Natural killer cell treated with Interleukin-12 subunit alpha and Interleukin-12 subunit beta and Interleukin-15 and Interleukin-18, amount 100 ng/mL, for 72 hours (primary cell): ENCODE data around the gene HACD2. TPM values are rescaled to one million over a fixed set of nuclear protein-coding genes. Genes with fewer than 3 reads are reported as not detected.

Experiments used
- ATAC-seq, 2 donors: fragments of 150-1000 bp; cut with Tn5 transposase in 1 of 2; sonication (Bioruptor Pico), chemical (Tn5 transposase) in 1 of 2; 2 replicates each; pipeline ENCODE4 v1.10.0; 2021
- DNase-seq: peaks from one replicate; pipeline ENCODE4 v3.0.0; 2022; ENCODE audit warnings: low spot score
- H3K27ac Mint-ChIP-seq, 2 donors: 1 replicate in 1 of 2; 2 replicates in 1 of 2; pipeline ENCODE4 v1.8.0; 2022; ENCODE audit warnings: mixed read lengths in 2 of 2, mild to moderate bottlenecking in 1 of 2, moderate library complexity in 1 of 2
- H3K27me3 Mint-ChIP-seq, 2 donors: 1 replicate in 1 of 2; 2 replicates in 1 of 2; pipeline ENCODE4 v1.8.0; 2022; ENCODE audit warnings: mixed read lengths in 2 of 2
- H3K36me3 Mint-ChIP-seq: one replicate; pipeline ENCODE4 v1.8.0; 2022; ENCODE audit warnings: mixed read lengths
- H3K4me1 Mint-ChIP-seq, 2 donors: 1 replicate in 1 of 2; 2 replicates in 1 of 2; pipeline ENCODE4 v1.8.0; 2022; ENCODE audit warnings: low read depth in 2 of 2, mixed read lengths in 2 of 2, mild to moderate bottlenecking in 1 of 2
- H3K4me3 Mint-ChIP-seq: one replicate; pipeline ENCODE4 v1.8.0; 2022; ENCODE audit warnings: mixed read lengths
- H3K9me3 Mint-ChIP-seq: 2 replicates; pipeline ENCODE4 v1.8.0; 2022; ENCODE audit warnings: mixed read lengths
- total RNA-seq, 2 donors: library from RNA; stranded (reverse); gene quantifications; one replicate each; pipeline ENCODE4 v1.2.3, GENCODE V29; 2022

HACD2 gene
- total RNA-seq, 2 donors from 2014 or later: 23.1 to 23.9 TPM

DNA sequence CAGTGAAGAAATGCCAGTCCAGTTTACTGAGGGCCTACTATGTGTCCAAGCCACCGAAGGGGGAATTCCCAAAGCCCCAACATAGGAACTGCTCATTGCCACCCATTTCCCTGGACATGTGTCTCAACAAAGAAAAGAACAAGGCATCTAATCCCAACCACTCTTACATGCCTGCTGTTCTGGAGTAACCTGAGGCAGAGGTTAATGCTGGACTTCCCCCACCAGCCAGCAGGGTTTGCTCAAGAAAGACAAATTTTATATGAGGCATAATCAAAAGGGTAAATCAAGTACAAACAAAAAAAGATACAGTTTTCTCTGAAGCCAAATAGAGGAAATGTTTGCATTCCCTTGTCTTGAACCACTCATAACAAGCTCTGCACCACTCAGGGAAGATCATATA is 140.1 kb downstream of the HACD2 start:
- Mint-ChIP-seq H3K9me3 (no peaks in the 10 kb centered on the region), H3K36me3 (no peaks in the 10 kb centered on the region), H3K27ac (no peak overlapping the region), H3K27me3 (peaks cover 34 to 56% of the 10 kb centered on the region in 2 donors), H3K4me3 (no peak overlapping the region), H3K4me1 (no peaks in the 10 kb centered on the region)
- no peak for DNase-seq
- no peak for ATAC-seq

DNA sequence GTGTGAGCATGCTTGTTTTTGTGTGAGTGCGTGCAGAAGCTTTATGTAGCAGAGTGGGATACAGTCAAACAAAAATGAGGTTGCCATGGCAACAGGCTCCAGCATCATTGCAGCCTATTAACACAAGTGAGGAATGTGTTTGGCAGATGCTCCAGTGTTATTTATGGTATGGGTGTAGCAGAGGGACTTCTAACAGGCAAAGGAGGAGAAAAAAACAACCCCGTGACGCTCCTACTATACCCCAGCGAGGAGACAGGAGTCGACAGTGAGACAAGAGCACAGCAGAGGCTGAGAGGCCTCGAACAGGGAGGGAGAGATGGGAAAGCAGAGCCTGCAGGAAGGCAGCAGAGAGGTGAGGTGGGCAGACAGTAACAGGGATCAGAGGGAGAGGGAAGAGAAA is 140.8 kb downstream of the HACD2 start:
- Mint-ChIP-seq H3K27ac (no peak overlapping the region), H3K36me3 (no peaks in the 10 kb centered on the region), H3K4me3 (no peak overlapping the region), H3K27me3 (peaks cover 34 to 56% of the 10 kb centered on the region in 2 donors), H3K9me3 (no peaks in the 10 kb centered on the region), H3K4me1 (no peaks in the 10 kb centered on the region)
- DNase-seq (no peak), ATAC-seq (no peak)

DNA sequence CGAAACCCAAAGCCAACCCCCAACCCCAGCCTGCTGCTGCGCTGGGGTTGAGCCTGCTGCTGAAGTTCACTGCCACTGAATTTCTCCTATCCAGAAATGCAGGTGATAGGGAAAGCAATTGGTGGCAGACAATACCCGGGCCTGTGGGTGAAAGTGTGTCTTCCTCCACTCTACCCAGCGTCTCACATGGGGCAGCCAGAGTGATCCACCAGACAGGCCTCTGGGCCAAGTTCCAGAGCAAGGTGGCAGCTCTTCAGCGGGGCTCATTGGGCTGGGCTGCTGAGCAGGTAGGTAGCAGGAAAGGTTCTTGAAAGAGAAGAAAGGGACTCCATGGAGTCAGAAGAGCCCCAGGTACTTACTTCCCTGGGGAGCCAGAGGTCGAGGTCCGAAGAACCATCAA is 141.9 kb downstream of the HACD2 start:
- H3K9me3 Mint-ChIP-seq: no peaks in the 10 kb centered on the region
- ATAC-seq (no peak), DNase-seq (no peak)
- H3K4me3 Mint-ChIP-seq: no peak overlapping the region
- H3K27me3 Mint-ChIP-seq: peaks cover 34 to 56% of the 10 kb centered on the region in 2 donors
- no peaks in the 10 kb centered on the region for H3K36me3 Mint-ChIP-seq
- H3K27ac Mint-ChIP-seq: no peak overlapping the region
- no peaks in the 10 kb centered on the region for H3K4me1 Mint-ChIP-seq

DNA sequence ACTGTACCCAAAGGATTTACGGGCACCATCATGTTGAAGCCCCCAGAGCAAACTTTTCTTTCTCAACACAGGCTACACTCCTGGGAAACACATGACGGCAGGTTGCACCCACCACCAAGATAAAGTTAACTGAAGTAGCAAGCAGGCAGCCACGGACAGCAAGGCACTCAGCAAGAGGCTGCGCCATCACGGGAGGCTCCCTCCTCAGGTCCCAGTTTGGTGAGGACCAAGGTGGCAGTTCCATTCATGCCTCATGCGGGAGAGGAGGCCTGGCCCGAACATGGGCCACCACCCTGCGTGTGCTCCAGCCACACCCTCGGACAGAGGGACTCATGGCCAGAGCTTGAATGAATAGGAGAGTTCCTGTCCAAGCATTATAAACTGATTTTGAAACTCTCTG is 142.7 kb downstream of the HACD2 start:
- Mint-ChIP-seq H3K36me3 (no peaks in the 10 kb centered on the region), H3K27me3 (peaks cover 32 to 54% of the 10 kb centered on the region in 2 donors), H3K4me3 (no peak overlapping the region), H3K4me1 (no peaks in the 10 kb centered on the region), H3K27ac (no peak overlapping the region), H3K9me3 (no peaks in the 10 kb centered on the region)
- ATAC-seq (no peak), DNase-seq (no peak)

Other genes starting within 250 kb of the HACD2 start
- gene ADCY5, start 136.0 kb downstream of the HACD2 start, total RNA-seq: not detected